Left ventricle myocardium superior (tissue), 1 donor: ENCODE measurements around the gene POLR2F. TPM values are rescaled to one million over a fixed set of nuclear protein-coding genes. Genes with fewer than 3 reads are reported as not detected.

Source experiments
- ATAC-seq: fragments of 200-7000 bp; cut with Tn5 transposase; one replicate; pipeline ENCODE4 v1.9.1; 2020; ENCODE audit warnings: mild to moderate bottlenecking, moderate library complexity
- DNase-seq: peaks from one replicate; pipeline ENCODE4 v3.0.0-alpha.2; 2020
- intact Hi-C: fragments of 100-400 bp; cut with micrococcal nuclease; formaldehyde crosslinking; loops from one replicate; pipeline ENCODE4 v1.11.0; 2022
- total RNA-seq: library from RNA; stranded (reverse); fragmentation: NEBNext Ultra II Directional; extraction: Animal tissue kit (Norgen Biotek cat#: 25700); gene quantifications from one replicate; pipeline ENCODE4 v1.2.1, GENCODE V29; 2021
- donor health status: DM: no; HTN: yes; CAD: no; lungs with severe emphysema.

POLR2F gene
- total RNA-seq, 1 donor from 2014 or later, result 90.7 TPM

DNA sequence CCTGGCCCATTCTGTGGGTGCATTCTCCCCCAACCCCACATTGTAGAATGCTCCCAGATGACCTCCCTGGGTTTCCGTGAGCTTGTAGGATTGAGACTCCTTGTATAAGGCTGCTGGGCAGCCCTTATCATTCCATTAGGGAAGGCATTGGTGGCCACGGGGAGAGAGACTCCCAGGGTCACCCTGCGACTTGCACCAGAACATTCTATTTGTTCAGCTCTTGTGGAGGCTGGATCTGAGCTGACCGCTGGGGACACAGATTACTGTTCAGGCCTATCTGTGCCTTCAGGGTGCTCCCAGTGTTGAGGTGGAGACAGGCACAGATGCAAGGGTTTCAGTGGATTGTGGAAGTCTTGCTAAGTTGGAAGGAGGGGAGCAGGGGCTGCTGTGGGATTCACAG lies 29.6 kb upstream of the POLR2F start:
- DNase-seq (no peak), ATAC-seq (no peak)
- intact Hi-C loops, result no loop called here

DNA sequence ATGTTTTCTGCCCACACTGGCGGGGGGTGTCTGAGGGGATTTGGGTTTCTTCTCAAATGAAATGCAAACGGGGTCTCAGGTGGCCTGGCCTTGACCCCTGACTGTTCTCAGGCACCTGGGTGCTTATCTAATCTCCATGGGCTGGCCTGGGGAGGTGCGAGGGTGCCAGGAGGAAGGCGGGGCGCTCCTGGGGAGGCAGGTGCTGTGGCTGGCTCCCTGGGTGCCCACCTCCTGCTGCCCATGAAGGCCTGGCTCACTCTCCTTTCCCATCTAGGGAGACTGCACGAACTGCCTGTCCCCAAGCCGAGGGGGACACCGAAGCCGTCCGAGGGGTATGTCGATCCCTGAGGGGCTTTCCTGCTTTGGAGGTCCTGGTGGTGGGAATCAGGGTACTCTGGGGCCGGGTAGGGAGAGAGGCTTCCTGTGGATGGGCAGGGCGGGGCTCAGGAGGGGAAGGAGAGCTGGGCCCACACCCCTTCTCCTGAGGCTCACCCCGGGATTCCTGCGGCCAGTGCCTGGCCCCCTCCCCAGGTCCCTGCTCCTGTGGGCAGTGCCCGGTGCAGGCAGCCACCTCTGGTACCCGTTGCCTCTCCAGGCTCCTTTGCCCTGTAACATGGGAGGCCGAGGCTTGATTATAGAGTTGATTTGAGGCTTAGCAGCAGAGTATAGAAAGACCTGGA lies 29.0 kb upstream of the POLR2F start:
- intact Hi-C loops, result no loop called here
- ATAC-seq, result no peak
- DNase-seq, result no peak

DNA sequence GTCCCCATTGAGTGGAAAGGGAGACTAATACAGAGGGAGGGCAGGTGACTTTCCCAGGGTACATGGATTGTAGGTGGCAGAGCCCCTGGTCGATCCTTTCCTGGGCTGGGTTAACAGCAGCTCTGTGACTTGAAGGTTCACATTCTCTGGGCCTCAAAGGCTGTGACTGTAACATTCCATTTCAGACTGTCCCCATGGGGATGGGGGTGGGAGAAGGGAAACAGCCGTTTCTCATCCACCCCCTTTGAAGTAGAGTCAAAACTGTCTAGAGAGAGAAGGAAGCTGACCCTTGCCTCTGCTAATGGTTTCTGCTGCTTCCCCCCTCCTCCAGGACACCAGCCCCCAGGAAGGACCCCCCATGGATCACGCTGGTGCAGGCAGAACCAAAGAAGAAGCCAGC lies 28.2 kb upstream of the POLR2F start:
- DNase-seq, result no peak
- intact Hi-C loops, result no loop called here
- no peak for ATAC-seq

- ATAC-seq, result no peak
- no peak for DNase-seq
- intact Hi-C loops, result no loop called here
Observed at GRCh38 chr22:37925767-37926166, 27.7 kb upstream of the POLR2F start.

DNA sequence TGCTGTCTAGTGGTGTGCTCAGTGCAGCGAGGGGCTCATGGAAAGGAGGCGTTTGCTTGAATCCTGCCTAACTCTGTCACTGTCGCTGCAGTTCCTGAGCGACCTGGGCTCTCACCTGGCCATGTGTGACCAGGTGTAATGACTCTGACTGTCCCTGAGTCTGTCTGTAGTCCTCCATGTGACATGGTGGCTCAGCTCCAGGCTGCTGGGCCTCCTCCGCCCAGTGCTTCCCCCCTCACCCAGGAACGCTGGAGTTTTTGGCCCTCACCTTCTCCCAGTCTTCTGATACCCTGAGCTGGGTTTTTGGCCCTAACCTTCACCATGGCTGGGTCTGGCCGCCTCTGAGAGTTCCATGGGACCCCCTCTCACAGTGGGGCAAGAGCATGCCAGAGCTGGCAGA lies 27.1 kb upstream of the POLR2F start:
- DNase-seq (no peak), ATAC-seq (no peak)
- intact Hi-C loops, result no loop called here

DNA sequence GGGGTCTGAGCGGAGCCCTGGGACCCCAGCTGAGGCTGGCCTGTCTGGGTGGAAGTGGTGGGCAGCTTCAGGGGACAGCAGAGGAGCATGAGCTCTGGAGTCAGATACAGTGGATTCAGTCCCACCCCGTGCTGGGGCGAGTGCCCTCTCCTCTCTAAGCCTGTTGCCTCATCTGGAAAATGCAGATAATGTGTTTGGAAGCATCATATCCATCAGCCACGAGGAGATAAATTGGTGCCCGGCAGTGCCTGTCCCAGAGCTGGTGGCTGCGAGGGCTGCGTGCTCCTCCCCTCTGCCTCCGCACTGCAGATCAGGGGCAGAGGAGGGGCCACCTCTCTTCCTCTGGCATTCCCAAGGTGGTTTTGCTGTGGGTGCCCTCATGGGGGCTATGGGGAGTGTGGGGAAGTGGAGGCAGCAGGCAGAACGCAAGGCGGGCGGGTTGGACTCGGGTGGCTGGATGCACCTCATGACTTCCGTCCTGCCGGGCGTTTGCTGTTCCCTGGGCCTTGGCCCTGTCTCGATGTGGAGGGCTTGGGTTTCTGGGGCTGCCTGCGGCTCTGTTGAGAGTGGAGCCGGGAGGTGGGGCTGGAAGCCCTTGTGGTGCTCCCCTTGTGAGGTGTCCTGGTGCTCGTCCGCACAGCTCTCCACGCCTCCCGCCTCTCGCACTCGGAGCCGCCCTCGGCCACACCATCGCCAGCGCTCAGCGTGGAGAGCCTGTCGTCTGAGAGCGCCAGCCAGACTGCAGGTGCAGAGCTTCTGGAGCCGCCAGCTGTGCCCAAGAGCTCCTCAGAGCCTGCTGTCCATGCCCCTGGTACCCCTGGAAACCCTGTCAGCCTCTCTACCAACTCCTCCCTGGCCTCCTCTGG lies 26.5 kb upstream of the POLR2F start:
- intact Hi-C loops, result no loop called here
- ATAC-seq (no peak), DNase-seq (no peak)

DNA sequence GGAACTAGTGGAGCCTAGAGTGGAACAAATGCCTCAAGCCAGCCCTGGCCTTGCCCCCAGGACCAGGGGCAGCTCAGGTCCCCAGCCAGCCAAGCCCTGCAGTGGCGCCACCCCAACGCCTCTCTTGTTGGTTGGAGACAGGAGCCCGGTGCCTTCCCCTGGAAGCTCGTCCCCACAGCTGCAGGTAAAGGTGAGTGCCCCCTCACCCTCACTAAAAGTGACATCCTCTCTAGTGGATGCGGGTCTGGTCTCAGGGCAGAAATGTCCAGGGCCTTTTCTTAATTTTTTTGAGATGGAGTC lies 25.9 kb upstream of the POLR2F start:
- no peak for DNase-seq
- intact Hi-C loops, result no loop called here
- no peak for ATAC-seq

DNA sequence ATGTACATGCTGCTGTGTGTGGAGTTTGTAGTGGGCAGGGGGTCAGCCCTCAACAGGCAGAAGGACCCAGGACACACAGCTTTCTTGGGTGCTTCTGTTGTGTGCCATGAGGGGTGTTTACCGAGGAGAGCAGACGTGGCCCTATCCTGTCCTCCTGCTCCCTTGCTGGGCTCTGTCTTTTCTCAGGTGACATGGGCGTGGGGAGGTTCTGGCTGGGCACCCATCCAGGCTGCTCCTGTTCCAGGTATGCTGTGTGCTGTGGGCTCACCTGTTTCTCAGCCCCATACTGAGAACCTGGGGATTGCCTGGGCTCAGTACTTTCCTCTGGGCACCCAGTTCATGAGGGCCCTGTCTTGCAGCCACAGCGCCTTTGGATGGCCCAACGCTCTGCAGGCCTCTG lies 24.1 kb upstream of the POLR2F start:
- ATAC-seq, result no peak
- no peak for DNase-seq
- intact Hi-C loops, result no loop called here

DNA sequence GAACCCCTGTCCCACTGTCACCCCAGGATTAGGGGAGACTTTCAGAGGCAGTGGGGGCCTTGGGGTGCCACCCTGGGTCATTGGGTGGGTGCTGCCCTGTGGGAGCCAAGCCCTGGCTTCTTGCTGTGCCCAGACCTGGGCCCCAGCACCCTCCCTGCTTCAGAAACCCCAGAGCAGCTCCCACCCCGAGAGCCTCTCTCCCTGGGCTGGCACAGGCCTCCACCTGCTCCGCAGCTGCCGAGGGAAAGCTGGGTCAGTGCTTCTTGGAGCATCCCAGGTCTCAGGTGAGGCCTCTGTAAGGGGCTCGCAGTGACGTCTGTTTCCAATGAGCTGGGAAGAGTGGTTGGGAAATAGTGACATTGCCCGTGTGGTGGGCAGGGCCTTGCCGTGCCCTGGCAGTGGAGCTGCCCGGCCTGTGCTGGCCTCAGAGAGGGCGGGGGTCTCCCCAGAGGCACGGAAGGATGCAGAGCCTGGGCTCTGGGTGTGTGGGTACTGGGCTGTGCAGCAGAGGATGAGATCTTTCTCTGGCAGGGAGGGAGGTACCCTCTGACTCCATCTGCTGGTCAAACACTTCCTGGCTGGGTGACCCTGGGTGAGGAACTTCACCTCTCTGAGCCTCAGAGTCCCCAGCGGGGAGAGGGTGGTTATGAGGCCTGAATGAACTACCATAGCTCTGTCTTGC lies 23.1 kb upstream of the POLR2F start:
- DNase-seq (no peak), ATAC-seq (peak; percentile 11)
- intact Hi-C loops, result no loop called here

- ATAC-seq, result no peak
- intact Hi-C loops, result no loop called here
- DNase-seq, result no peak
Observed at GRCh38 chr22:37930952-37931440, 22.5 kb upstream of the POLR2F start.

- intact Hi-C loops, result no loop called here
- DNase-seq (no peak), ATAC-seq (no peak)
Observed at GRCh38 chr22:37931893-37932389, 21.6 kb upstream of the POLR2F start.

DNA sequence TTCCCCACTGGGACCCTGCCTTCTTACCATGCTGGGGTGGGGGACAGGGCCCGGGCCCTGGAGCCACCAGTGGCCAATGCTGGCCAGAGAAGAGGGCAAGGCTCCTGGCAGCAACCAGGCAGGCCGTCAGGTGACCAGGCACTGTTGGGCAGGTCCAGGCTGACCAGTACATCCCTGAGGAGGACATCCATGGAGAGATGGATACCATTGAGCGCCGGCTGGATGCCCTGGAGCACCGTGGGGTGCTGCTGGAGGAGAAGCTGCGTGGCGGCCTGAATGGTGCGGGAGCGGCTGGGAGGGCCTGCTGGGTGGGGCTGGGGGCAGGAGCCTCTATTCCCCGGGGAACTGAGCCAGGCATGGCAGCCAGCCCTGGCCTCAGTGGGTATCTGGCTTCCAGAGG lies 21.1 kb upstream of the POLR2F start:
- DNase-seq, result no peak
- ATAC-seq, result no peak
- intact Hi-C loops, result no loop called here

DNA sequence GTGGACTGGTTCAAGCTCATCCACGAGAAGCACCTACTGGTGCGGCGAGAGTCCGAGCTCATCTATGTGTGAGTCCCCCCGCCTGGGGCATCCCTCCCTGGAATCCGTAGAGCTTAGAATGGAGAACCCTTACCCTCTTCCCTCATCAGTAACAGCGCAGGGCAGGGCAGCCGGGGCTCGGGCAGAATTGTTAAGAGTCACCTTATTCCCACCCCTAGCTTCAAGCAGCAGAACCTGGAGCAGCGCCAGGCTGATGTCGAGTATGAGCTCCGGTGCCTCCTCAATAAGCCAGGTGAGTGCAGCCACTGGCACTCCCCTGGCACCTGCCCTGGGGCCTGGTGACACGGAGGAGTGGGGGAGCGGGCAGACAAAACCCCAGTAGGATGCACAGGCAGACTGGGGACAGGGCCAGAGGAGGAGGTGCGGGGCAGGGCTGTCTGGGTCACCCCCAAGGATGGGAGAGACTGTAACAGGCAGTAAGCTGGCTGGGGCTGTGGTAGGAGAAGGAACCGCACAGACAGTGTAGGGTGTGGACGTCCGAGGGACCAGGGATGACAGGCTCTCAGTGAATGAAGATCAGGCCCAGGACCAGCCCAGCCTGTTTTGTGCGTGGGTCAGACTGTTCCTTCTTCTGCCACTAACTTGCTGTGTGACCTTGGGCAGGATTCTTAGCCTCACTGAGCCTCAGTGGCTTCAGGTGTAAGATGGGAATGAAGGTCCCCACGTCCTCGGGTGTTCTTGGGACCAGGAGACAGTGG lies 20.5 kb upstream of the POLR2F start:
- peak; percentile 56 for DNase-seq
- ATAC-seq, result peak; percentile 6
- intact Hi-C loops, result no loop called here

DNA sequence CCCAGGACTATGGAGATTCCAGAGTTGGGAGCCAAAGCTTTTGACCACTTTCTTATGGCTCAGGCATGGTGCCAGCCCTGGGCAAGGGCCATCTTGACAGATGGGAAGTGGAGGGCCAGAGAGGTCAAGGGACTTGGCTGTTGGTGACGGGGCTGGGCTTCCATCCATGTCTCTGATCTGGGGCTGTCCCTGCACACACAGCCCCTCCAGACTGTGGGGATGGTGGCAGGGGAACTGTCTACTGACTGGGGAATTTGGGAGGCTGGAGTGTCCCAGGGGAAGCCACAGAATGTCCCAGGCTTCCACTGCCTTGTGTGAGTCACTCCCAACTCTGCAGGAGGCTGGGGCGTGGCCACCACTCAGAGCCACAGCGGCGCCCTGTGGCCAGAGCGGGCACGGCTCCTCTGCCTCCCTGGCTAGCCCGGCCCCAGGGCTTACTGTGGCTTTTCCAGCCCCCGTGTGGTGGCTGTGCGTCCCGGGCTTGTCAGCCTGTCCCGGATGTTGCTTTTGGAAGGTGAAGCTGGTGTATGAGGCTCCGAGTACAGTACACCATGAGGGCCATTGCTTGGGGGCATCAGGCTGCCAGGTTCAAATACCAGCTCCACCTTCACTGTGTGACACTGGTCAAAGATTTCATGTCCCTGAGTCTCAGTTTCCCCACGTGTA lies 19.7 kb upstream of the POLR2F start:
- ATAC-seq, result peak; percentile 97
- DNase-seq, result peak; percentile 94
- intact Hi-C loops, result no loop called here

DNA sequence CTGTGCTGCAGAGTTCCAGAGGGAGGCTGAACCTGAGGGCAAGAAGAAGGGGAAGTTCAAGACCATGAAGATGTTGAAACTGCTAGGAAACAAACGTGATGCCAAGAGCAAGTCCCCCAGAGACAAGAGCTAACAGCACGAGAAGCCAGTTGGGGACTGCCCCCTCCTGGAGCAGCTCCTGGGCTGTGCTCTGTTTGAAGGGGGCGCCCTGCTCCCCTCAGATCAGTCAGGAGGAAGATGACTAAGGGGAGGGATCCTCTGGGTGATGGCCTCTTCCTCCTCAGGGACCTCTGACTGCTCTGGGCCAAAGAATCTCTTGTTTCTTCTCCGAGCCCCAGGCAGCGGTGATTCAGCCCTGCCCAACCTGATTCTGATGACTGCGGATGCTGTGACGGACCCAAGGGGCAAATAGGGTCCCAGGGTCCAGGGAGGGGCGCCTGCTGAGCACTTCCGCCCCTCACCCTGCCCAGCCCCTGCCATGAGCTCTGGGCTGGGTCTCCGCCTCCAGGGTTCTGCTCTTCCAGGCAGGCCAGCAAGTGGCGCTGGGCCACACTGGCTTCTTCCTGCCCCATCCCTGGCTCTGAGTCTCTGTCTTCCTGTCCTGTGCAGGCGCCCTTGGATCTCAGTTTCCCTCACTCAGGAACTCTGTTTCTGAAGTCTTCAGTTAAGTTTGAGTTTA lies 12.7 kb upstream of the POLR2F start:
- no peak for DNase-seq
- no peak for ATAC-seq
- intact Hi-C loops, result no loop called here

GRCh38 chr22:37942133-37942532 lies 11.4 kb upstream of the POLR2F start:
- ATAC-seq, result no peak
- no peak for DNase-seq
- intact Hi-C loops, result no loop called here

GRCh38 chr22:37943136-37943824 lies 10.2 kb upstream of the POLR2F start:
- DNase-seq (no peak), ATAC-seq (no peak)
- intact Hi-C loops, result no loop called here

- DNase-seq, result no peak
- intact Hi-C loops, result no loop called here
- no peak for ATAC-seq
Observed at GRCh38 chr22:37943825-37944198, 9.7 kb upstream of the POLR2F start.
